HepG2 (cell line): ENCODE results near the gene MRE11. TPM values are rescaled to one million over a fixed set of nuclear protein-coding genes. Genes with fewer than 3 reads are reported as not detected.
A peak's percentile ranks its signal among the peaks of the same experiment; 100 is the strongest.

Experiments
- ATAC-seq: fragments of 200-7000 bp; cut with Tn5 transposase; 3 replicates; pipeline ENCODE4 v1.9.1; 2020; ENCODE audit warnings: mild to moderate bottlenecking, moderate library complexity
- Bru-seq: library from RNA; stranded (reverse); fragments of 400-500 nt; gene quantifications from one replicate; lab custom pipeline; 2021; lab: Mats Ljungman, UMichigan
- BruChase-seq, 2 experiments: library from RNA; stranded (reverse); fragments of 400-500 nt; gene quantifications; one replicate each; lab custom pipeline; 2021; lab: Mats Ljungman, UMichigan
- BruUV-seq: library from RNA; stranded (reverse); fragments of 400-500 nt; replicated peaks from 2 replicates; lab custom pipeline; 2021; lab: Mats Ljungman, UMichigan
- CTCF ChIA-PET: fragments of 300-600 bp; formaldehyde crosslinking; extraction: SDS; loops from one replicate; lab custom pipeline; 2021; ENCODE audit warnings: low total read pairs, inconsistent platforms, low intra/inter-chr PET ratio; lab: Yijun Ruan, JAX
- POLR2A ChIA-PET: fragments of 350-600 bp; sonication (Branson Sonifier 250); formaldehyde crosslinking; loops from one replicate; lab custom pipeline; 2020; ENCODE audit warnings: antibody characterized with exemption, inconsistent platforms; lab: Yijun Ruan, JAX
- DNase-seq: peaks from one replicate; pipeline ENCODE4 v3.0.0-alpha.2; 2015; ENCODE audit warnings: low spot score
- FAIRE-seq: peaks from 3 replicates; lab custom pipeline; 2011; peaks lifted over from hg19 to GRCh38; lab: Jason Lieb, UNC
- H2AFZ ChIP-seq: one replicate; pipeline ENCODE4 v1.6.1; 2011; ENCODE audit warnings: low read length, inconsistent platforms
- H3K27ac ChIP-seq: fragments of 300-600 bp; 3 replicates; pipeline ENCODE4 v1.8.0; 2011; ENCODE audit warnings: mixed run types, mild to moderate bottlenecking, mixed read lengths, low read length, inconsistent platforms; ENCODE audit not compliant: insufficient read depth; ENCODE audit errors: extremely low read length
- H3K27me3 ChIP-seq, 2 experiments: fragments of 200-600 bp in 1 of 2; 2 replicates in 1 of 2; 3 replicates in 1 of 2; pipeline versions ENCODE4 v1.6.0 to v1.8.0; 2011; ENCODE audit warnings: low read length in 2 of 2, mild to moderate bottlenecking in 2 of 2, moderate library complexity in 2 of 2, inconsistent platforms in 1 of 2; ENCODE audit not compliant: insufficient read depth in 2 of 2, control insufficient read depth in 1 of 2
- H3K36me3 ChIP-seq, 2 experiments: fragments of 200-600 bp in 1 of 2; replicated peaks in 1 of 2; 2 replicates in 1 of 2; 3 replicates in 1 of 2; pipeline versions ENCODE4 v1.5.1 to v1.8.0; 2011; ENCODE audit warnings: low read length in 2 of 2, inconsistent platforms in 1 of 2; ENCODE audit not compliant: insufficient read depth in 2 of 2, control insufficient read depth in 1 of 2
- H3K4me1 ChIP-seq: 2 replicates; pipeline ENCODE4 v1.5.1; 2012; ENCODE audit warnings: low read length, inconsistent platforms; ENCODE audit not compliant: insufficient read depth
- H3K4me2 ChIP-seq: 2 replicates; pipeline ENCODE4 v1.6.0; 2011; ENCODE audit warnings: low read depth, low read length, inconsistent platforms
- H3K4me3 ChIP-seq, 3 experiments: fragments of 200-600 bp in 1 of 3; sonication (generic), shearing (Covaris generic) in 1 of 3; replicated peaks in 1 of 3; 2 replicates each; pipeline ENCODE4 v1.5.1; 2011 to 2016; ENCODE audit warnings: low read length in 3 of 3, inconsistent platforms in 2 of 3, low read depth in 2 of 3, mild to moderate bottlenecking in 2 of 3, control low read depth in 1 of 3, mixed read lengths in 1 of 3; ENCODE audit not compliant: insufficient read depth in 1 of 3
- H3K79me2 ChIP-seq: one replicate; pipeline ENCODE4 v1.6.1; 2011; ENCODE audit warnings: low read length, inconsistent platforms; ENCODE audit not compliant: insufficient read depth
- H3K9ac ChIP-seq: 2 replicates; pipeline ENCODE4 v1.6.0; 2011; ENCODE audit warnings: mild to moderate bottlenecking, low read depth, low read length, inconsistent platforms; ENCODE audit not compliant: insufficient read depth
- H3K9me3 ChIP-seq: 2 replicates; pipeline ENCODE4 v1.5.1; 2012; ENCODE audit warnings: mild to moderate bottlenecking, low read length
- H4K20me1 ChIP-seq: 2 replicates; pipeline ENCODE4 v1.6.0; 2011; ENCODE audit warnings: inconsistent platforms, mild to moderate bottlenecking, low read length, moderate library complexity; ENCODE audit not compliant: insufficient read depth
- FOSL2 ChIP-seq: sonication (generic); formaldehyde crosslinking; IDR thresholded peaks from 2 replicates; pipeline ENCODE4 v1.4.0; 2020; ENCODE audit warnings: missing genetic modification reagents
- IKZF4 ChIP-seq: sonication (generic); formaldehyde crosslinking; IDR thresholded peaks from 2 replicates; pipeline ENCODE4 v1.5.1; 2020; ENCODE audit warnings: borderline replicate concordance, mild to moderate bottlenecking, low read depth, missing genetic modification reagents; ENCODE audit errors: not compliant biosample characterization
- KDM3A ChIP-seq: IDR thresholded peaks from 2 replicates; pipeline ENCODE4 v1.6.1; 2018; ENCODE audit warnings: low read depth, missing compliant biosample characterization
- KLF12 ChIP-seq: sonication (generic); formaldehyde crosslinking; IDR thresholded peaks from 2 replicates; pipeline ENCODE4 v1.4.0; 2020; ENCODE audit warnings: missing genetic modification reagents, borderline replicate concordance
- NCOA2 ChIP-seq: sonication (generic); formaldehyde crosslinking; IDR thresholded peaks from 2 replicates; pipeline ENCODE4 v1.8.0; 2022; ENCODE audit warnings: inconsistent platforms
- SPEN ChIP-seq: sonication (generic); formaldehyde crosslinking; IDR thresholded peaks from 2 replicates; pipeline ENCODE4 v1.5.1; 2020; ENCODE audit warnings: low read depth, mild to moderate bottlenecking, missing genetic modification reagents
- ZNF782 ChIP-seq: sonication (generic); formaldehyde crosslinking; IDR thresholded peaks from 2 replicates; pipeline ENCODE4 v1.4.0; 2020; ENCODE audit warnings: missing genetic modification reagents, mild to moderate bottlenecking, borderline replicate concordance
- WGBS: methylation state at CpG from one replicate; pipeline ENCODE4 v1.1.6; 2017; ENCODE audit warnings: low lambda C conversion rate; 5-methylcytosine and 5-hydroxymethylcytosine counted together
- in situ Hi-C: cut with HindIII; loops from 2 replicates; pipeline ENCODE4 v1.10.0; 2017; ENCODE audit warnings: low pct_unique_long_range_greater_than_20kb; ENCODE audit not compliant: extremely low pct_ligation_motif_present
- intact Hi-C: fragments of 100-400 bp; cut with micrococcal nuclease; formaldehyde crosslinking; loops from one replicate; pipeline ENCODE4 v1.10.0; 2022; ENCODE audit not compliant: unreplicated experiment
- long read RNA-seq, 2 experiments: library from RNA in 1 of 2; library from polyadenylated mRNA in 1 of 2; stranded (forward) in 1 of 2; unstranded in 1 of 2; transcript quantifications; one replicate each; pipeline ENCODE4 v2.0.0, GENCODE V29; 2019 to 2022
- polyA minus RNA-seq, 3 experiments: library from RNA; depleted of rRNA, polyadenylated mRNA; stranded (reverse); fragments of >200 nt; gene quantifications; 2 replicates each; pipeline ENCODE4 v1.2.3, GENCODE V29; 2011; ENCODE audit warnings: low replicate concordance in 1 of 3
- polyA plus RNA-seq, 8 experiments: library from polyadenylated mRNA; depleted of rRNA in 3 of 8; stranded (reverse) in 7 of 8; unstranded in 1 of 8; fragments of >200 nt; fragmentation: Illumina TruSeq in 4 of 8; extraction: Trizol in 4 of 8; gene quantifications; 2 replicates each; pipeline versions ENCODE4 v1.2.1 to v1.2.3, GENCODE V29; 2011 to 2016; ENCODE audit warnings: low read depth in 4 of 8, missing spikeins in 1 of 8, mixed read lengths in 1 of 8; ENCODE audit not compliant: insufficient read depth in 1 of 8
- total RNA-seq, 5 experiments: library from RNA; depleted of rRNA; stranded (reverse); fragments of >200 nt; fragmentation: Illumina TruSeq; extraction: Trizol; gene quantifications; 2 replicates each; pipeline ENCODE4 v1.2.3, GENCODE V29; 2016; ENCODE audit warnings: low read depth in 1 of 5
- TF ChIP-seq, protein P1 (sequence below): sonication (generic); formaldehyde crosslinking; IDR thresholded peaks from 2 replicates; pipeline ENCODE4 v1.5.1; 2020; ENCODE audit warnings: mild to moderate bottlenecking, missing genetic modification reagents, moderate library complexity
- TF ChIP-seq, protein P2 (sequence below), 2 experiments: sonication (generic) in 1 of 2; formaldehyde crosslinking in 1 of 2; IDR thresholded peaks; 2 replicates each; pipeline versions ENCODE4 v1.5.1 to v1.6.1; 2011 to 2020; ENCODE audit warnings: borderline replicate concordance in 1 of 2, low read depth in 1 of 2, low read length in 1 of 2, mild to moderate bottlenecking in 1 of 2, missing genetic modification reagents in 1 of 2, moderate library complexity in 1 of 2

Gene MRE11
- total RNA-seq (2016; rRNA removed; fragmentation: Illumina TruSeq; extraction: Trizol) = 37.3 and 58.2 TPM in 2 replicates
- 6.8 and 7.0 TPM in 2 replicates for total RNA-seq (2016; cell fraction: cytosol; rRNA removed; fragmentation: Illumina TruSeq; extraction: Trizol; ENCODE audit: low read depth)
- 37.9 and 58.6 TPM in 2 replicates for total RNA-seq (2016; cell fraction: insoluble cytoplasmic fraction; rRNA removed; fragmentation: Illumina TruSeq; extraction: Trizol)
- 7.8 and 9.1 TPM in 2 replicates for total RNA-seq (2016; cell fraction: membrane; rRNA removed; fragmentation: Illumina TruSeq; extraction: Trizol)
- 72.1 and 72.4 TPM in 2 replicates for total RNA-seq (2016; cell fraction: nucleus; rRNA removed; fragmentation: Illumina TruSeq; extraction: Trizol)
- polyA plus RNA-seq (2011; rRNA removed) = 5.2 and 7.2 TPM in 2 replicates
- 1.7 and 2.9 TPM in 2 replicates for polyA plus RNA-seq (2011; cell fraction: cytosol; rRNA removed)
- 9.2 and 10.0 TPM in 2 replicates for polyA plus RNA-seq (2011; cell fraction: nucleus; rRNA removed)
- 9.8 and 17.1 TPM in 2 replicates for polyA plus RNA-seq (2012)
- 0.76 and 1.1 TPM in 2 replicates for polyA plus RNA-seq (2016; cell fraction: cytosol; fragmentation: Illumina TruSeq; extraction: Trizol; ENCODE audit: low read depth)
- polyA plus RNA-seq (2016; cell fraction: insoluble cytoplasmic fraction; fragmentation: Illumina TruSeq; extraction: Trizol; ENCODE audit: low read depth) = 28.4 and 33.0 TPM in 2 replicates
- polyA plus RNA-seq (2016; cell fraction: membrane; fragmentation: Illumina TruSeq; extraction: Trizol; ENCODE audit: low read depth) = 1.8 and 2.1 TPM in 2 replicates
- polyA plus RNA-seq (2016; cell fraction: nucleus; fragmentation: Illumina TruSeq; extraction: Trizol; ENCODE audit: insufficient read depth, low read depth) = 43.6 and 48.1 TPM in 2 replicates
- 4.1 and 11.9 TPM in 2 replicates for polyA minus RNA-seq (2011; rRNA and poly(A)+ RNA removed; ENCODE audit: low replicate concordance)
- 6.9 and 11.3 TPM in 2 replicates for polyA minus RNA-seq (2011; cell fraction: cytosol; rRNA and poly(A)+ RNA removed)
- polyA minus RNA-seq (2011; cell fraction: nucleus; rRNA and poly(A)+ RNA removed) = 43.0 and 56.7 TPM in 2 replicates
- percentile 75 among the genes with signal in this experiment for Bru-seq, nascent RNA
- percentile 73 among the genes with signal in this experiment for BruChase-seq, experiment 1, labeled RNA remaining after a 6-hour chase
- percentile 74 among the genes with signal in this experiment for BruChase-seq, experiment 2, labeled RNA remaining after a 2-hour chase
- long read RNA-seq, experiment 1, full-length matches to known transcripts = 2 of 15 reads
- long read RNA-seq, experiment 1, partial matches to known transcripts = 3 of 15 reads
- long read RNA-seq, experiment 1, other reads (novel, unspliced or antisense) = 10 of 15 reads
- long read RNA-seq, experiment 2, partial matches to known transcripts = 5 of 20 reads
- long read RNA-seq, experiment 2, other reads (novel, unspliced or antisense) = 15 of 20 reads

DNA sequence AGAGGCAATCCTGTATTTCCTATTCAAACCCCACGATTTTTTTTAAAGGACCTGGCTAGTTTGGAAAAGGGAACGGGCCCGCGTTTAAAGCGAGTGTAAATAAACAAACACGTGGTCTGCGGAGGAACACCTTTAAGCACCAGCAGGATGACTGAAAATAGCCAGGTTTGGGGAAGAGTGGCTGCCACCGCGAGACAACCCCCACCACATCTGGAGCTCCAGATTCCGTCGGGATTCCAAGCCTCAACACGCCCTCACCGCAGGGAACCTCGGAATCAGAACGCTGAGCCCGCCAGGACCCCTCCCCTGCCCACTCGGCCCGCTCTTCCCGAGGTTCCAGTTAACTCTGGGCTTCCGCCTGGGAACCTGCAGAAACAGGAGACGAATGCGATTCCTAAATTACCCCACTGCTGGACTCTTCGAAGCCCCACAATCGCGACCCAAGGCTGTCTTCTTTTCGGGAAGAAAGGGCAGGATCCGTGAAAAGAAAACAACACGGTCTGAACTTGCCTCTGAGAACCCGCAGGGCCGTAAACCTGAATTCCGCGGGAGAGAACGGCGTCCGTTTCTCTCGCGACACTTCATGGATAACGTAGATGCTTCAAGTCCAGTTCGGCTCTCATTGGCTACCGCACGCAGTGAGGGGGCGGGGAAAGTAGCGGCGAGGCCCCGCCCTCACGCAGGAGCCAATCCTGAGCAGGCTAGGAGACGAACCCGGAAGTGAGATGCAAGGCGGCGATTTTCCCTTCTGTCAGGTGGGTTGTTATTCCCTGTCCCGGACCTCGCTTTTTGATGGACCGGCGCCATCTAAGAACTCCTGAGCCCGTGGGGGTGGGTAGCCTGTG lies at the start of gene MRE11, which contains the start of gene ANKRD49:
Gene MRE11, minus strand, starts transcription at position 564 of the 845 bp plus-strand sequence. CDS start 1,043 bp downstream, outside the sequence.
Gene ANKRD49, plus strand, starts transcription at position 704 of the 845 bp plus-strand sequence. CDS start 2,710 bp downstream, outside the sequence.
- intact Hi-C loops (loop anchor here (5.0 kb wide), 2 partner anchors 366 to 571 kb away; partner anchors contain the start of gene PANX1), in situ Hi-C loops (no loop called here)
- Histone ChIP-seq H3K9me3 (no peaks in the 10 kb centered on the region), H3K27ac (peak within 1 kb of the TSS; percentile 89), H4K20me1 (no peaks in the 10 kb centered on the region), H3K79me2 (peaks cover 32% of the 10 kb centered on the region), H2AFZ (peak within 1 kb of the TSS; percentile 77), H3K4me1 (peaks cover 29% of the 10 kb centered on the region), H3K9ac (peak within 1 kb of the TSS; percentile 86), H3K4me3 (peak within 1 kb of the TSS; percentile 80 to 90 (median 86)), H3K4me2 (peak within 1 kb of the TSS; percentile 84), H3K36me3 (peaks cover 4 to 22% of the 10 kb centered on the region in 2 experiments; a peak in 3 of 5 replicates), H3K27me3 (no peaks in the 10 kb centered on the region; a peak in 1 of 5 replicates)
- FAIRE-seq (peak; percentile 86), ATAC-seq (peak; percentile 99), DNase-seq (peak; percentile 97)
- ChIA-PET CTCF (no interaction called here), POLR2A (interaction anchor here (1.0 to 1.3 kb wide), 4 partner anchors 19 to 752 kb away, joined by 3 to 5 read pairs (median 4); partner anchors contain the start of genes C11orf54, C11orf97, PANX1 and TAF1D)
- TSS peak; percentile 75 for BruUV-seq
- WGBS = 2% methylated on average over 40 of the region's 55 CpGs
- peak; percentile 76; the same call in 1 of the 2 replicates for TF ChIP-seq SPEN (CRISPR knock-in tag)
- no peak; the same call in 1 of the 2 replicates for TF ChIP-seq KDM3A (CRISPR knock-in tag)
- TF ChIP-seq NCOA2 = no peak
- no peak for TF ChIP-seq KLF12 (CRISPR knock-in tag)
- peak; percentile 58 for TF ChIP-seq IKZF4 (CRISPR knock-in tag)
- peak; percentile 16; the same call in 1 of the 2 replicates for TF ChIP-seq ZNF782 (CRISPR knock-in tag)
- TF ChIP-seq, protein P1, sequence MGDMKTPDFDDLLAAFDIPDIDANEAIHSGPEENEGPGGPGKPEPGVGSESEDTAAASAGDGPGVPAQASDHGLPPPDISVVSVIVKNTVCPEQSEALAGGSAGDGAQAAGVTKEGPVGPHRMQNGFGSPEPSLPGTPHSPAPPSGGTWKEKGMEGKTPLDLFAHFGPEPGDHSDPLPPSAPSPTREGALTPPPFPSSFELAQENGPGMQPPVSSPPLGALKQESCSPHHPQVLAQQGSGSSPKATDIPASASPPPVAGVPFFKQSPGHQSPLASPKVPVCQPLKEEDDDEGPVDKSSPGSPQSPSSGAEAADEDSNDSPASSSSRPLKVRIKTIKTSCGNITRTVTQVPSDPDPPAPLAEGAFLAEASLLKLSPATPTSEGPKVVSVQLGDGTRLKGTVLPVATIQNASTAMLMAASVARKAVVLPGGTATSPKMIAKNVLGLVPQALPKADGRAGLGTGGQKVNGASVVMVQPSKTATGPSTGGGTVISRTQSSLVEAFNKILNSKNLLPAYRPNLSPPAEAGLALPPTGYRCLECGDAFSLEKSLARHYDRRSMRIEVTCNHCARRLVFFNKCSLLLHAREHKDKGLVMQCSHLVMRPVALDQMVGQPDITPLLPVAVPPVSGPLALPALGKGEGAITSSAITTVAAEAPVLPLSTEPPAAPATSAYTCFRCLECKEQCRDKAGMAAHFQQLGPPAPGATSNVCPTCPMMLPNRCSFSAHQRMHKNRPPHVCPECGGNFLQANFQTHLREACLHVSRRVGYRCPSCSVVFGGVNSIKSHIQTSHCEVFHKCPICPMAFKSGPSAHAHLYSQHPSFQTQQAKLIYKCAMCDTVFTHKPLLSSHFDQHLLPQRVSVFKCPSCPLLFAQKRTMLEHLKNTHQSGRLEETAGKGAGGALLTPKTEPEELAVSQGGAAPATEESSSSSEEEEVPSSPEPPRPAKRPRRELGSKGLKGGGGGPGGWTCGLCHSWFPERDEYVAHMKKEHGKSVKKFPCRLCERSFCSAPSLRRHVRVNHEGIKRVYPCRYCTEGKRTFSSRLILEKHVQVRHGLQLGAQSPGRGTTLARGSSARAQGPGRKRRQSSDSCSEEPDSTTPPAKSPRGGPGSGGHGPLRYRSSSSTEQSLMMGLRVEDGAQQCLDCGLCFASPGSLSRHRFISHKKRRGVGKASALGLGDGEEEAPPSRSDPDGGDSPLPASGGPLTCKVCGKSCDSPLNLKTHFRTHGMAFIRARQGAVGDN = peak; percentile 75
- TF ChIP-seq, protein P2, sequence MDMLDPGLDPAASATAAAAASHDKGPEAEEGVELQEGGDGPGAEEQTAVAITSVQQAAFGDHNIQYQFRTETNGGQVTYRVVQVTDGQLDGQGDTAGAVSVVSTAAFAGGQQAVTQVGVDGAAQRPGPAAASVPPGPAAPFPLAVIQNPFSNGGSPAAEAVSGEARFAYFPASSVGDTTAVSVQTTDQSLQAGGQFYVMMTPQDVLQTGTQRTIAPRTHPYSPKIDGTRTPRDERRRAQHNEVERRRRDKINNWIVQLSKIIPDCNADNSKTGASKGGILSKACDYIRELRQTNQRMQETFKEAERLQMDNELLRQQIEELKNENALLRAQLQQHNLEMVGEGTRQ (IDR thresholded peaks at IDR 0.05; ENCODE audit: low read depth, low read length) = no peak
- TF ChIP-seq, protein P2 (CRISPR knock-in tag; IDR thresholded peaks at IDR 0.05; ENCODE audit: borderline replicate concordance) = peak; percentile 16; the same call in 1 of the 2 replicates
- no peak for TF ChIP-seq FOSL2
